NK-92 (cell line): ENCODE results near the gene LCMT1.

ENCODE experiments used
- DNase-seq: peaks from one replicate; lab custom pipeline; 2025; ENCODE audit not compliant: unreplicated experiment; lab: John Stamatoyannopoulos, UW

The LCMT1 gene

DNA sequence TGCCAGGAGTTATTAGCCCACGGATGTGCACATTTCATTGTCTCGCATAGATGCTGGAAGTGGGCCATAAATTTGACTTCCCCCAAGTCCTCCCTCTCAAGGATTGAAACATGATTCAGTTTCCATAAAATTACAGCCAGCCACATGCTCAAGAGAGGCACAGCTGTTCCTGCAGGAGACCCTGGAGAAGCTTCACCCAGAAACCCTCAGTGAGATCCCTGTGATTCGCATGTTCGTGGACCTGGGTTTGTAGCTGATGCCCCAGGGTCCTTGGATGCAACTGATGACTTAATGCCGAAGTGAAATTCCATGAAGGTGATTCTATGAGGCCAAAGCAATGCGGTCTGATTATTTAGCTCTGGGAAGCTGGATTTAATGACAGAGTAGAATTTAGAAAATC is 80.6 kb downstream of the LCMT1 start:
- DNase-seq, result no peak

DNA sequence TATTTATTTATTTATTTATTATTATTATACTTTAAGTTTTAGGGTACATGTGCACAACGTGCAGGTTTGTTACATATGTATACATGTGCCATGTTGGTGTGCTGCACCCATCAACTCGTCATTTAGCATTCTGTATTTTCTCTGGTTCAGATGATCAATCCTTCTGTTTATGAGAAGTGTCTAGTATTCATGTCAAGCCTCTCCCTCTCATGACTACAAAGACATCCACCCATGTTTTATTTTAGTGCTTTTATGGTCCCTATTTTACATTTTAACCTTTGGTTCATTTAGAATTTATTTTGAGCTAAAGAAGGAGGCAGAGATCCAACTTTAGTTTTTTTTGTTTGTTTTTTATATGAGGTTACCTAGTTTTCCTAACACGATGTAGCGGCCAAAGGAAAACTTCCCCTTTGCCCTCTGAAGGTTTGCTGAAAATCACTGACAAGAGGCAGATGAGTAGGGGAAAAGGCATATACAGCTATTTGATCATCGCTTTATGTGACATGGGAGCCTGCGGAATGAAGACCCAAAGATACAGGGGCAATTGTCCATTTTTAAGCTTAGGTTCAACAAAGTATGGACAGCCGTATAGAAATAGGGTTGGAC is 82.8 kb downstream of the LCMT1 start:
- DNase-seq, result no peak

DNA sequence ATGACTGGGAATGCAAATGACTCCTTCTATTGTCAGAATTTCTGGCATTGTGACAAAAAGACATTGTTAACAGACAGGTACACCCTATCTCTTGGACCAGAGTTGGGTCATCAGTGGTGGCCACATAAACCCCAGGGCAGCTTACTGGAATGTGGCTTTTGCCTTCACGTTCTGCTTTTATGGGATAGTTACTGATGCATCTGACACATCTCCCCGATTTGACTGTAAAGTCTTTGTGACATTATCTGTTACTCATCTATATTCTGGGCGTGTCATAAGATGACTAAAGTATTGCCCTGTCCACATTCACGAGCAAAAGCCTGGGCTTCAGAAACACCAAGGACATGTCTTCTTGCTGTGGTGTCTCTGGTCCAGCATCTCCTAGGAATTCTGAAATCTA is 86.5 kb downstream of the LCMT1 start:
- DNase-seq, result no peak

DNA sequence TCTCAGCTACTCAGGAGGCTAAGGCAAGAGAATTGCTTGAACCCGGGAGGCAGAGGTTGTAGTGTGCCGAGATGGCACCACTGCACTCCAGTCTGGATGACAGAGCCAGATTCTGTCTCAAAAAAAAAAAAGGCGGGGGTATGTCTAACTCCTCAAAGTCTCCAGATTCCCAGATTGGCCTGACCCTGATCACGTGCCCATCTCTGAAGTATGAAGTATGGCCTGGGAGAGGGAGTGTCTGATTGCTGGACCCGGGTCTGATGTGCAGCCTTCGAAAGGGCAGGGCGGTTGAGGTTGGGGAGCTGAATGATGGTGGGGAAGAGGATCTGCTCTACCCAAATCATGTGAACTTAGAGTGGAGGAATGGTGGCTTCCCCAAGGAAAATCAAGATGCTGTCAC is 87.9 kb downstream of the LCMT1 start:
- DNase-seq, result no peak

DNA sequence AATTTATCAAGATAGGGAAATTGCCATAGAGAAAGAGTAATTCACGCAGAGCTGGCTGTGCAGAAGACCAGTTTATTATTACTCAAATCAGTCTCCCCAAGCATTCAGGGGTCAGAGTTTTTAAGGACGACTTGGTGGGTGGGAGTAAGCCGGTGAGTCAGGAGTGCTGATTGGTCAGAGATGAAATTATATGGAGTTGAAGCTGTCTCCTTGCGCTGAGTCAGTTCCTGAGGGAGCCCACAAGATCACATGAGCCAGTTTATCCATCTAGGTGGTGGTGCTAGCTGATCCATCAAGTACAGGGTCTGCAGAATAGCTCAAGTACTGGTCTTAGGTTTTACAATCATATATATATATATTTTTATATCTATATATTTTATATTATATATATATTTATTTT is 99.2 kb downstream of the LCMT1 start:
- no peak for DNase-seq

DNA sequence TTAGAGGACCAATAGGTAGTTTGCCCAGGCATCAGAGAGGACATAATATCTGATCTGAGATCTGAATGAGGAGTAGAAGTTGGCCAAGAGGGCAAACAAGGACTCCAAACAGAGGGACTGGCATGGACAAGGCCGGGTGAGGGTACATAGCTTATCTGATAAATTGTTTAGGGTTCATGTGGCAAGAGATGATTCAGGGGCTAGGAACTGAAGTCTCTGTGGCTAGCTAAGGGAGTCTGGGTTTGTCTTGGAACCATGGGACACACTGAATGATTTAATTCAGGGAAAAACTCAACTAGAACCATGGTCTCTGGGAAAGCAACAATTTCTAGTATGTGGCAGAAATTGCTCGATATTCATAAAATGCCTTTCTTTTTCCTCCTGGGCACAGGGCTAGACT is 101.1 kb downstream of the LCMT1 start:
- no peak for DNase-seq

DNA sequence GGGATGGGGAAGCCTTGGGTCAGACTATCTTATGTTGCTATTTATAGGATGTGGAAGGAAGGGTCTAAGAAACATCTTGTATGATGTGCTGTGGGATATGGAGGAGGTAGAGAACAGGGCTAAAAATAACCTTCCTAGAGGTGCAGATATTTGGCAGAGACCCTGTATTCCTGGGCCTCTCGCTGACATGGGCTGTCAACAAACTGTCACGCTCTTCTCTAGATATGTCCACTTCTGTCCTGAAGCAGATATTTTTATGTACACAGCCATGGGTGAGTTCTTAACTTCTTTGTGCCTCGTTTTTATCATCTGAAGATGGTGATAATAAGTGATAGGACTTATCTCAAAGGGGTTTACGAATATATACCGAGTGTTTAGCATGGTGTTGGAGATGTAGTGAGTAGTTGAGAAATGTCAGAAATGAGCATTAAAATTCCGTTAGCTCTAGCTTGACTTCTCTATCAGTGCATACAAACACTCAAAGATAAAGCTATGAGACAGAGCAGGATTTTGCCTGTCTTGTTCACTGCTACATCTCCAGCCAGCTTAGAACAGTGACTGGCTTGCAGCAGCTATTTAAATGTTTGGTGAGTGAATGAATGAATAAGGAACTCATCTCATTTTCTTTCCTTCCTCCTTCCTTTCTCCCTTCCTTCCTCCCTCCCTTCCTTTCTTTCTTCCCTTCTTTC is 102.3 kb downstream of the LCMT1 start:
- DNase-seq, result no peak

DNA sequence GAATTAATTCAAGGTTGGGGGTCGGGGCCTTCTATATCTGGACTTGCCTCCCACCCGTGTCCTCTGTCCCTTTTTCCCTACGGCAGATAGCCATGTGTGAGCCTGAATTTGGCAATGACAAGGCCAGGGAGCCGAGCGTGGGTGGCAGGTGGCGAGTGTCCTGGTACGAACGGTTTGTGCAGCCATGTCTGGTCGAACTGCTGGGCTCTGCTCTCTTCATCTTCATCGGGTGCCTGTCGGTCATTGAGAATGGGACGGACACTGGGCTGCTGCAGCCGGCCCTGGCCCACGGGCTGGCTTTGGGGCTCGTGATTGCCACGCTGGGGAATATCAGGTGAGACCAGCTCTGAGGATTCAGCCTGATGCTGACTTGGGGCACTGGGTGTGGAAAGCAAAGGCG is 105.6 kb downstream of the LCMT1 start:
- no peak for DNase-seq

DNA sequence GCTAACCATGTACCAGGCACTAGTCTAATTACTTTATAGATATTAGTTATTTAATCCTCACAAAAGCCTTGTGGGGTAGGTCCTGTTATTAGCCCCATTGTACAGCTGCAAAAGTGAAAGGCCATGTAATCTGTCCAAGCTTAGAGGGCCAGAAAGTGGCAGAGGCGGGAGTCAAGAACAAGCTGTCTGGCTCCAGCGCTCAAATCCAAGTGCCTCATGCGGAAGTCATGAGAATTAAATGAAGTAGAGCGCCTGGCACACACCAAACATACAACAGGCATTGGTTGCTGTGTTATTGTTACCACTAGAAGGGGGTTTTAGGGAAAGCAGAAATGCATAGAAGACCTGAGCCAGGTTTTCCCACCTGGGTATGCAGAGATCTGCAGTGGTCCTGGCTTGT is 106.4 kb downstream of the LCMT1 start:
- DNase-seq, result no peak

DNA sequence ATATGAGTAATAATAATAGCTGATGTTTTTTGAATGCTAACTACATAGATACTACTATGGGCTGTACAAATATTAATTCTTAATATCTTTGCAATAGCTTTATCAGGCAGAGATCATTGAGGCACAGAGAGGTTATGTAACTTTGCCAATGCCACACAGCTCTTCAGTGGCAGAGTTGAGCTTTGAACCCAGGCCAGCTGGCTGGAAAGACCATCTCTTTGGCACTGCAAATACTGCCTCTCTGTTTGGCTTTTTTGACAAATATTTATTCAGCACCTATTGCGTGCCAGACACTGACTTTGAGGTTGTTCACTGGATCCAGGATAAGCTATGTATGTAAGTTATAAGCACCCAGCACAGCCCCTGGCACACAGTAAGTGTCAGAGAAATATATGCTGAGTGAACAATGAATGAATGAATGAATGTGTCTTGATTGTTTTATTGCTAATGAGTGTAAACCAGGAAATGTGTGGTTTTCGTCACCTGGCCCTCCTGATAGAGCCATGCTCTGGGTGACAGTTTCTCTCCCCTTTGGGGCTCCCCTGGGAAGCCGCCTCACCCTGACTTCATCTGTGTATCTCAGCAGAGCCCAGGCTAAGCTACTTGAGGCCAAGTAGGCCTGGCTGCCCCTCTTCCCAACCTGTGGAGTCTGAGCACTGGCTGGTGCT is 107.7 kb downstream of the LCMT1 start:
- DNase-seq, result no peak

DNA sequence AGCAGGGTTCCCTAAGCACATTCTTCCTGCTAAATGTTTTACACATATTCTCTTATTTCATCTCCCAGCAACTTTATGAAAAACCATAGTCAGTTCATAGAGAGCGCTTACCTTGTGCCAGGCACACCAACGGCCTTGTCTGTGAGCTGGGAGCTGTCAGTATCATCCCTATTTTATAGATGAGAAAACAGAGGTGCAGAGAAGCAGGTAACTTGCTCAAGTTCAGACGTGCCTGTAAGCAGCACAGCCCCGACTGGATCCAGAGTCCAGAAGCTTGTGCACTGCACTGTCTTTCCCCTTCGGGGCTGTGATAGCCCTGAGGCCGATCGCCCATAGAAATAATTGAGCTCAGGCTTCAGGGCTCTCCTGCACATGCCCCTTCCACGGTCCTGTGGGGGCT is 111.4 kb downstream of the LCMT1 start:
- no peak for DNase-seq

DNA sequence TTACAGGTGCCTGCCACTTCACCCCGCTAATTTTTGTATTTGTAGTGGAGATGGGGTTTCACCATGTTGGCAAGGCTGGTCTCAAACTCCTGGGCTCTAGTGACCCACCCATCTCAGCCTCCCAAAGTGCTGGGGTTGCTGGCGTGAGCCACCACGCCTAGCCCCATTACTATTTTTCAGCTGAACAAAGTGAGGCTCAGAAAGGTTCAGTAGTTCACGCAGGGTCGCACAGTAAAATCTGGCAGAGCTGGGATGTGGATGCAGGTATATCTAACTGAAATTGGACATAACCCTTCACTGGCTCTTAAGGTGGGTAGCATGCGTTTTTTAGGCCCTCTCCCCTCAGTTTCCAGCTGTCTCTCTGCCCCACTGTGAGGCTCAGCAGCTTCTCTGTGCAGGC is 112.4 kb downstream of the LCMT1 start:
- no peak for DNase-seq

DNA sequence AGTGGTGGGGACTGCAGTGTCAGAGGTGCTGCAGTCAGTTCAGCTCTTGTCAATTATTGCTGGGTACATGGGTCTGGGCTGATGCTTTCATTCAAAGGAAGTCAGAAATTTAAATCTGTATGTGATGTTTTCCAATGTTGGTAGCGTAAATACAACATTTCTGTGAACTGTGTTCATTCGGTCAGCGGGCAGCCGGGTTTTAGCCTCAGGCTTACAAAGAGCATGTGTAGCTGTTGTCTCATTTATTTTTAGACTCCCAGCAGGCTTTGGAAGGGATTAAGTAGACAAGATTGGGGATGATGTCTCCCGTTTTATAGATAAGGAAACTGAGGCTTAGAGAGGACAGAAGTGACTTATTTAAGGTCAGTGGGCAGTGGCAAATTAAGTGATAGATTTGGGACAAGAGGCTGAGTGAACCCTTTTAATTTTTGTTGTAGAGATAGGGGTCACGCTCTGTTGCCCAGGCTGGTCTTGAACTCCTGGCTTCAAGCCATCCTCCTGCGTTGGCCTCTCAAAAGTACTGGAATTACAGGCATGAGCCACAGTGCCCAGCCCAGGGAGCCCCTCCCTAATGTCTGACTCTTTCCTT is 113.3 kb downstream of the LCMT1 start:
- DNase-seq, result no peak
